Measurements from ENCODE around the gene ZP1. TPM values are rescaled to one million over a fixed set of nuclear protein-coding genes. Genes with fewer than 3 reads are reported as not detected.

The ZP1 gene
- total RNA-seq, 4 donors from 2014 or later = 0.94 to 5.5 TPM; not detected in 2

GRCh38 chr11:60891103-60891741 lies 23.9 kb downstream of the ZP1 start:
- 92% methylated on average over 7 of the region's 7 CpGs for WGBS
- Histone ChIP-seq H3K4me1 (peaks cover 3% of the 10 kb centered on the region), H3K27me3 (no peaks in the 10 kb centered on the region), H3K36me3 (peaks cover 74% of the 10 kb centered on the region), H3K27ac (no peak overlapping the region), H3K9me3 (no peaks in the 10 kb centered on the region), H3K4me3 (no peak overlapping the region)
- no peak for DNase-seq (ENCODE audit: low spot score in 2 of 2)
- TF ChIP-seq EP300 (IDR thresholded peaks at IDR 0.05) (no peak), CTCF (IDR thresholded peaks at IDR 0.05) (no peak), POLR2A (IDR thresholded peaks at IDR 0.05) (no peak), POLR2AphosphoS5 (IDR thresholded peaks at IDR 0.05) (no peak)

GRCh38 chr11:60895687-60896086 lies 28.3 kb downstream of the ZP1 start:
- WGBS = 89% methylated on average over 5 of the region's 5 CpGs
- DNase-seq (ENCODE audit: low spot score in 2 of 2) = no peak
- Histone ChIP-seq H3K4me1 (peaks cover 3% of the 10 kb centered on the region), H3K4me3 (no peak overlapping the region), H3K27ac (no peak overlapping the region), H3K27me3 (no peaks in the 10 kb centered on the region), H3K9me3 (no peaks in the 10 kb centered on the region), H3K36me3 (peaks cover 94% of the 10 kb centered on the region)
- TF ChIP-seq EP300 (IDR thresholded peaks at IDR 0.05) = no peak
- no peak for TF ChIP-seq POLR2AphosphoS5 (IDR thresholded peaks at IDR 0.05)
- no peak for TF ChIP-seq POLR2A (IDR thresholded peaks at IDR 0.05)
- no peak for TF ChIP-seq CTCF (IDR thresholded peaks at IDR 0.05)

- Histone ChIP-seq H3K4me1 (no peaks in the 10 kb centered on the region), H3K9me3 (no peaks in the 10 kb centered on the region), H3K36me3 (peaks cover 98% of the 10 kb centered on the region), H3K4me3 (no peak overlapping the region), H3K27ac (no peak overlapping the region), H3K27me3 (no peaks in the 10 kb centered on the region)
- TF ChIP-seq POLR2AphosphoS5 (IDR thresholded peaks at IDR 0.05) = no peak
- TF ChIP-seq EP300 (IDR thresholded peaks at IDR 0.05) = no peak
- no peak for TF ChIP-seq CTCF (IDR thresholded peaks at IDR 0.05)
- TF ChIP-seq POLR2A (IDR thresholded peaks at IDR 0.05) = no peak
- WGBS = 91% methylated on average over 4 of the region's 4 CpGs
- DNase-seq (ENCODE audit: low spot score in 2 of 2) = no peak
Measured at GRCh38 chr11:60897496-60897895, 30.2 kb downstream of the ZP1 start.

DNA sequence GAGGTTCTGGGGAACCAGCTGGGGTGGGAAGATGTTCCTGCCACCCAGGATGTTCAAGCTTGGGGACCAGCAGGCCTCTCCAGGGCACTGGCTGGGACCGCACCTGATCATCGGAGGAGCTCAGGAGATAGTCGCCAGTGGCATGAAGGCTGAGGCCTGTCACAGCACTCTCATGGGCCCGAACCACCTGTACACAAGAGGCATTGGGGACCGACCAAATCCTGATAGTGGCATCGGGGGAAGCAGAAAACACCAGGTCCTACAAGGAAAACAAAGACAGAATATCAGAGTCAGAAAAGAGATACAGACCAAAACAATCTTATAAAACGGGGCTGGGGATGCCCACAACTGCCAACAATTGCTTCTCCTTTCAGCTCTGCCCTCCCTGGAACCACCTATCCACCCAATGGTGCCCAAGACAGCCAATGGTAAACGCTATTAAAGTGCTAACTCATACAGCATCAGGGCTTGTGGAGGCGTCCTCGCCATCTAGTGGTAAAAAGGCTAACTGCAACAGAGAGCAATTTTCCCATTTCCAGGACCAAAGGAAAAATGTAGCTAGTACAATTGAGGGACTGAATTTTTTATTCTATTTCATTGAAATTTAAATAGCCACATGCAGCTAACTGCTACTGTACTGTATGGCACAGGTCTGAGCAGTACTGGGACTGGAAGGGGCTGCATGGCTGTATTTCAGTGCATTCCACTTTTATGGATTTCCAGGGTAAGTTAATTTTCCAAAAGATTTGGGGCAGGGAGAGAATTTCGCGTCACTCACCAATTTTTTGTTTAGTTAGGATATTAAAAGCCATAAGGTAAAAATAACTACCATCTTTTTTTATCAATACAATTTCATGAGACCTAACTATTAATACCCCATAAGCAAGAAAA lies 31.9 kb downstream of the ZP1 start:
- no peaks in the 10 kb centered on the region for H3K27me3 ChIP-seq
- H3K4me1 ChIP-seq = peaks cover 9% of the 10 kb centered on the region
- TF ChIP-seq EP300 (IDR thresholded peaks at IDR 0.05) (no peak), CTCF (IDR thresholded peaks at IDR 0.05) (peak; percentile 73 to 94)
- 62% methylated on average over 12 of the region's 12 CpGs for WGBS
- peaks cover 93% of the 10 kb centered on the region for H3K36me3 ChIP-seq
- DNase-seq (ENCODE audit: low spot score in 2 of 2) = no peak
- no peak overlapping the region for H3K4me3 ChIP-seq
- no peak overlapping the region for H3K27ac ChIP-seq
- H3K9me3 ChIP-seq = no peaks in the 10 kb centered on the region

GRCh38 chr11:60899977-60900376 lies 32.6 kb downstream of the ZP1 start:
- no peaks in the 10 kb centered on the region for H3K9me3 ChIP-seq
- no peak overlapping the region for H3K27ac ChIP-seq
- no peak overlapping the region for H3K4me3 ChIP-seq
- DNase-seq (ENCODE audit: low spot score in 2 of 2) = no peak
- H3K27me3 ChIP-seq = no peaks in the 10 kb centered on the region
- peaks cover 86% of the 10 kb centered on the region for H3K36me3 ChIP-seq
- TF ChIP-seq POLR2A (IDR thresholded peaks at IDR 0.05) = no peak
- no peak for TF ChIP-seq CTCF (IDR thresholded peaks at IDR 0.05)
- H3K4me1 ChIP-seq = peaks cover 16% of the 10 kb centered on the region
- WGBS = 67% methylated on average over 4 of the region's 4 CpGs
